Chondrocyte (in vitro differentiated cells): ENCODE results near the gene GRIK4. TPM values are rescaled to one million over a fixed set of nuclear protein-coding genes. Genes with fewer than 3 reads are reported as not detected.

Source experiments
- DNase-seq: peaks from one replicate; pipeline ENCODE4 v3.0.0; 2021; ENCODE audit warnings: mixed read lengths, low spot score
- H3K27ac Mint-ChIP-seq: one replicate; pipeline ENCODE4 v1.8.0; 2021; ENCODE audit warnings: mild to moderate bottlenecking, moderate library complexity, mixed read lengths; ENCODE audit not compliant: unreplicated experiment
- H3K27me3 Mint-ChIP-seq: 2 replicates; pipeline ENCODE4 v1.8.0; 2021; ENCODE audit warnings: low read depth, mixed read lengths
- H3K36me3 Mint-ChIP-seq: 2 replicates; pipeline ENCODE4 v1.8.0; 2021; ENCODE audit warnings: low read depth, mixed read lengths
- H3K4me1 Mint-ChIP-seq: 2 replicates; pipeline ENCODE4 v1.8.0; 2021; ENCODE audit warnings: low read depth, mild to moderate bottlenecking, mixed read lengths
- H3K4me3 Mint-ChIP-seq: one replicate; pipeline ENCODE4 v1.8.0; 2021; ENCODE audit warnings: mild to moderate bottlenecking, moderate library complexity, mixed read lengths; ENCODE audit not compliant: unreplicated experiment
- H3K9me3 Mint-ChIP-seq: 2 replicates; pipeline ENCODE4 v1.8.0; 2021; ENCODE audit warnings: low read depth, mixed read lengths
- total RNA-seq: library from RNA; stranded (reverse); gene quantifications from 3 replicates; pipeline ENCODE4 v1.2.1, GENCODE V29; 2021
- TF ChIP-seq, protein P1 (sequence below): fragments of 200-600 bp; sonication (generic); IDR thresholded peaks from 2 replicates; pipeline ENCODE4 v1.5.0; 2021; ENCODE audit warnings: antibody characterized with exemption, mild to moderate bottlenecking, moderate library complexity

The GRIK4 gene
- total RNA-seq, 1 donor from 2014 or later = 0.37 TPM

DNA sequence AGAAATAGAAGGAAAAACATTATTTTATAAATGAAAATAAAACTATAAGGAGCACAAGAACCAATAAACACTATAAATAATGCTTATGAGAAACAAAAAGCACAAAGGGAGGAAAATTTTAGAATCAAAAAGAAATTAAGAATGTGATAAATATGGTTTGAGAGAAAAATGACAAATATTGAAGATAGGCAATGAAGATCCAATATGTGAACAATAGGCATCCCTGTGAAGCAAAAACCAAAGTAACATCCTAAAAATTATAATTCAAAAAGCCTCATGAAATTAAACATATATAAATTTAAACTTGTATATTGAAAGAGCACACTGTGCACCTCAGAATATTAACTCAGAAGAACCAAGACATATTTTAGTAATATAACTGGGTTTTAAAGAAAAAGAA, 216.2 kb downstream of the GRIK4 start:
- no peak overlapping the region for H3K4me3 Mint-ChIP-seq
- H3K27me3 Mint-ChIP-seq = peaks cover 28% of the 10 kb centered on the region
- no peaks in the 10 kb centered on the region for H3K36me3 Mint-ChIP-seq
- H3K4me1 Mint-ChIP-seq = no peaks in the 10 kb centered on the region
- TF ChIP-seq, protein P1, sequence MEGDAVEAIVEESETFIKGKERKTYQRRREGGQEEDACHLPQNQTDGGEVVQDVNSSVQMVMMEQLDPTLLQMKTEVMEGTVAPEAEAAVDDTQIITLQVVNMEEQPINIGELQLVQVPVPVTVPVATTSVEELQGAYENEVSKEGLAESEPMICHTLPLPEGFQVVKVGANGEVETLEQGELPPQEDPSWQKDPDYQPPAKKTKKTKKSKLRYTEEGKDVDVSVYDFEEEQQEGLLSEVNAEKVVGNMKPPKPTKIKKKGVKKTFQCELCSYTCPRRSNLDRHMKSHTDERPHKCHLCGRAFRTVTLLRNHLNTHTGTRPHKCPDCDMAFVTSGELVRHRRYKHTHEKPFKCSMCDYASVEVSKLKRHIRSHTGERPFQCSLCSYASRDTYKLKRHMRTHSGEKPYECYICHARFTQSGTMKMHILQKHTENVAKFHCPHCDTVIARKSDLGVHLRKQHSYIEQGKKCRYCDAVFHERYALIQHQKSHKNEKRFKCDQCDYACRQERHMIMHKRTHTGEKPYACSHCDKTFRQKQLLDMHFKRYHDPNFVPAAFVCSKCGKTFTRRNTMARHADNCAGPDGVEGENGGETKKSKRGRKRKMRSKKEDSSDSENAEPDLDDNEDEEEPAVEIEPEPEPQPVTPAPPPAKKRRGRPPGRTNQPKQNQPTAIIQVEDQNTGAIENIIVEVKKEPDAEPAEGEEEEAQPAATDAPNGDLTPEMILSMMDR = no peak
- no peak for DNase-seq
- no peak overlapping the region for H3K27ac Mint-ChIP-seq
- peaks cover 21% of the 10 kb centered on the region for H3K9me3 Mint-ChIP-seq

DNA sequence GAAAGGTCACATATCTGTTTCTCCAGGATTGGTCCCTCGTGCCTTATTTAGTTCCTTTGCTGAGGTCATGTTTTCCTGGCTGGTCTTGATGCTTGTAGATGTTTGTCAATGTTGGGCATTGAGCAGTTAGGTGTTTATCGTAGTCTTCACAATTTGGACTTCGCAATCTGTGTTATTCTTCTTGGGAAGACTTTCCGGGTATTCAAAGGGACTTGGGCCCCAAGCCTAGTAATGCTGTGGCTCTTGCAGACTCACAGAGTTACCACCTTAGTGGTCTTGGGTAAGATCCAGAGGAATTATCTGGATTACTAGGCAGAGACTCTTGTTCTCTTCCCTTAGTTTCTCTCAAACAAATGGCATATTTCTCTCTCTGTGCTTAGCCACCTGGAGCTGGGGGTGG, 223.5 kb downstream of the GRIK4 start:
- Mint-ChIP-seq H3K4me3 (no peak overlapping the region), H3K36me3 (no peaks in the 10 kb centered on the region), H3K4me1 (no peaks in the 10 kb centered on the region), H3K9me3 (peaks cover 11% of the 10 kb centered on the region), H3K27ac (no peak overlapping the region), H3K27me3 (peaks cover 36% of the 10 kb centered on the region)
- no peak for DNase-seq
- TF ChIP-seq, protein P1 = no peak

DNA sequence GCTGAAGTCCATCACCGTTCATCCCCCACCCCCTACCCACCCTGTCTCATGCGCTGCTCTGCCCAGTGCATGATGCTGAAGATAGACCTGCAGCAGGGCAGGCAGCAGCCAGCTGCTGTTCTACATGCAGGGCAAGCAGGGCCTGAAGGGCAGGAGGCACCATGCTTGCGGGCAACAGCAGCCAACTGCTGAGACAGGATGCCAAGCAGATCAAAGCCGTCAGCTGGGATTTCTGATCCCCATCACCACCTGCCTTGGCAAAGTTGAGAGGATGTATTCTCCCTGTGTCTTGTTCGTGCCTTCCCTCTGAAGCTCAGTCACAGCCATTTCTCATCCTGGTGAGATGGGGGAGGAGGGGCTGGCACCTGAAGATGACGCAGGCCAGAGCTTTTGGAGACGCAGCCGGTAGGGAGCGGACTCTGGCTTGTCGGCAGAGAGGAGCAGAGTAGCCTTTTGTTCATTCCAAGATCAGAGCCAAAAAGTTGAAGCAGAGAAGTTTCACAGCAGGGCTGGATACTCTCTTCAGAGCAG, 227.0 kb downstream of the GRIK4 start:
- no peaks in the 10 kb centered on the region for H3K4me1 Mint-ChIP-seq
- H3K4me3 Mint-ChIP-seq = no peak overlapping the region
- TF ChIP-seq, protein P1 = no peak
- no peaks in the 10 kb centered on the region for H3K36me3 Mint-ChIP-seq
- H3K9me3 Mint-ChIP-seq = no peaks in the 10 kb centered on the region
- H3K27ac Mint-ChIP-seq = no peak overlapping the region
- peaks cover 6% of the 10 kb centered on the region for H3K27me3 Mint-ChIP-seq
- no peak for DNase-seq

DNA sequence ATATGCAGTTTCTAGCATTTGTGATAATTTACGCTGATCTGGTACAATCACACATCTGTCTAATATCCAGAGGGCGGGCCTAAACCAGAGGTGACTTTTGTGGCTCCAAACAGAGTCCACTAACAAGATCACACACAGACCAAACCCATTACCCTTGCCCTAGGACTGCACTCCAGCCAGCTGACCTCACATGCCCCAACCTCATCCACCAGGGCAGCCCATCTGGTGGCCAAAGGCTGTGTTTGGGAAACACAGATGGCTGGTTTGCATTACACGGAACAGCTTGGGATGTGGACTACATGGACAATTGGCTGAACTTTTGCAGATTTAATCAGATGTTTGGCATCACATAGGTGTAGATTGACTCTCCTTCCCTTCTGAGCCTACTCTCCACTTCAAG, 228.2 kb downstream of the GRIK4 start:
- H3K27me3 Mint-ChIP-seq = peaks cover 4% of the 10 kb centered on the region
- H3K27ac Mint-ChIP-seq = no peak overlapping the region
- no peaks in the 10 kb centered on the region for H3K36me3 Mint-ChIP-seq
- no peaks in the 10 kb centered on the region for H3K9me3 Mint-ChIP-seq
- H3K4me1 Mint-ChIP-seq = no peaks in the 10 kb centered on the region
- H3K4me3 Mint-ChIP-seq = no peak overlapping the region
- no peak for DNase-seq
- TF ChIP-seq, protein P1 = no peak

DNA sequence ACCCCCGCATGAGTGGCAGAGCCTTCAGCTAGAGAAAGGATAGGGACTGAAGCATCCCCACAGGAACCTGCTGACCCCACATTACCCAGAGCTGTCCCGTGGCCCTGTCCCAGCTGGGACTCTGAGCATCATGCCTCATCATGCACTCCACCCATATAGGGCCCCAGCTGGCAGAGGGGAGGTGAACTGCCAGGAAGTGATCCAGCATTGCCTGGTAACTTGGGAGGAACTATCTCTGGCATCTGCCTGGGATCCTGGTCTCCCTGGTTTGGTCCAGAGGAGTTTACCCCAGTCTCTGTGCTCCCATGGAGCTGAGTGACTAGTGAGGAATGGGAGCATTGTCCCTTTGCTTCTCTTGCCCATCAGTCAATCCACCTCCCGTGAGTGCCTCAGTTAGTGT, 228.8 kb downstream of the GRIK4 start:
- Mint-ChIP-seq H3K27ac (no peak overlapping the region), H3K4me3 (no peak overlapping the region), H3K9me3 (no peaks in the 10 kb centered on the region), H3K27me3 (peaks cover 5% of the 10 kb centered on the region), H3K4me1 (no peaks in the 10 kb centered on the region), H3K36me3 (no peaks in the 10 kb centered on the region)
- no peak for DNase-seq
- TF ChIP-seq, protein P1 = no peak
